Testis (tissue), 2 donors: Measurements from ENCODE around the gene GRID2.

Source experiments
- POLR2A ChIP-seq: fragments of 450-650 bp; IDR thresholded peaks from one replicate; pipeline ENCODE4 v1.6.1; 2017; ENCODE audit warnings: antibody characterized with exemption, mild to moderate bottlenecking, moderate library complexity
- TF ChIP-seq, protein P1 (sequence below), 3 experiments: fragments of 450-650 bp in 2 of 3; fragments of 200-600 bp in 1 of 3; sonication (generic) in 1 of 3; IDR thresholded peaks; one replicate each; pipeline ENCODE4 v1.5.1; 2016 to 2019; ENCODE audit warnings: antibody characterized with exemption in 3 of 3, mild to moderate bottlenecking in 2 of 3, moderate library complexity in 1 of 3

DNA sequence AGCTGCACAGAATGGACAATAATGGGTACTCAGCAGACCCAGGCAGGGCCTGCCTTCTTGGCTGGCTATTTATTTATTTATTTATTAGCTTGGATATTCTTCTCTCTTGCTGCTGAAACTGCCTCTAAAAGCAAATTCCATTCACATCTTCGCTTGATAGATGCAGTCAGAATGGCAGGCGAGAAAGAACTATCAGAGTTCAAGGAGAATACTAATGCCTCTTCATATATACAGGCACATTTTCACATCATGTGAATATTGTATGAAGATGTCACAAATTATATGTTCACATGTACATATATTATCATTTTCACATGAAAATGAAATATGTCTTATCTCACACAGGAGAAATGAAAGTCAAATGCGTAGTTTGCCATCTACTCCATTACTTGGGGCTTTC is 1045.1 kb downstream of the GRID2 start:
- TF ChIP-seq, protein P1, sequence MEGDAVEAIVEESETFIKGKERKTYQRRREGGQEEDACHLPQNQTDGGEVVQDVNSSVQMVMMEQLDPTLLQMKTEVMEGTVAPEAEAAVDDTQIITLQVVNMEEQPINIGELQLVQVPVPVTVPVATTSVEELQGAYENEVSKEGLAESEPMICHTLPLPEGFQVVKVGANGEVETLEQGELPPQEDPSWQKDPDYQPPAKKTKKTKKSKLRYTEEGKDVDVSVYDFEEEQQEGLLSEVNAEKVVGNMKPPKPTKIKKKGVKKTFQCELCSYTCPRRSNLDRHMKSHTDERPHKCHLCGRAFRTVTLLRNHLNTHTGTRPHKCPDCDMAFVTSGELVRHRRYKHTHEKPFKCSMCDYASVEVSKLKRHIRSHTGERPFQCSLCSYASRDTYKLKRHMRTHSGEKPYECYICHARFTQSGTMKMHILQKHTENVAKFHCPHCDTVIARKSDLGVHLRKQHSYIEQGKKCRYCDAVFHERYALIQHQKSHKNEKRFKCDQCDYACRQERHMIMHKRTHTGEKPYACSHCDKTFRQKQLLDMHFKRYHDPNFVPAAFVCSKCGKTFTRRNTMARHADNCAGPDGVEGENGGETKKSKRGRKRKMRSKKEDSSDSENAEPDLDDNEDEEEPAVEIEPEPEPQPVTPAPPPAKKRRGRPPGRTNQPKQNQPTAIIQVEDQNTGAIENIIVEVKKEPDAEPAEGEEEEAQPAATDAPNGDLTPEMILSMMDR (IDR thresholded peaks at IDR 0.05) = no peak
- no peak for TF ChIP-seq POLR2A
